Smooth muscle cell (in vitro differentiated cells): Measurements from ENCODE around the gene HELQ. TPM values are rescaled to one million over a fixed set of nuclear protein-coding genes. Genes with fewer than 3 reads are reported as not detected.

Experiments
- DNase-seq: peaks from one replicate; lab custom pipeline; 2025; ENCODE audit not compliant: unreplicated experiment; lab: John Stamatoyannopoulos, UW
- H2AFZ ChIP-seq: fragments of 200-600 bp; sonication (generic); 2 replicates; pipeline ENCODE4 v1.6.0; 2016; ENCODE audit warnings: antibody characterized with exemption, low read depth, mild to moderate bottlenecking
- H3F3A ChIP-seq: fragments of 200-600 bp; sonication (generic); 2 replicates; pipeline ENCODE4 v1.6.0; 2017; ENCODE audit warnings: antibody characterized with exemption, low read depth
- H3K27ac ChIP-seq: fragments of 200-600 bp; sonication (generic); 2 replicates; pipeline ENCODE4 v1.5.1; 2016; ENCODE audit warnings: low read depth, mild to moderate bottlenecking
- H3K27me3 ChIP-seq: fragments of 200-600 bp; sonication (generic); 2 replicates; pipeline ENCODE4 v1.6.1; 2016; ENCODE audit warnings: low read depth, mild to moderate bottlenecking
- H3K36me3 ChIP-seq: fragments of 200-600 bp; sonication (generic); 2 replicates; pipeline ENCODE4 v1.5.1; 2016; ENCODE audit warnings: low read depth
- H3K4me1 ChIP-seq: fragments of 200-600 bp; sonication (generic); 2 replicates; pipeline ENCODE4 v1.5.1; 2016; ENCODE audit warnings: low read depth
- H3K4me2 ChIP-seq: fragments of 200-600 bp; sonication (generic); 2 replicates; pipeline ENCODE4 v1.6.0; 2016; ENCODE audit warnings: mild to moderate bottlenecking
- H3K4me3 ChIP-seq: fragments of 200-600 bp; sonication (generic); 2 replicates; pipeline ENCODE4 v1.5.1; 2016; ENCODE audit warnings: mild to moderate bottlenecking
- H3K79me2 ChIP-seq: fragments of 200-600 bp; sonication (generic); 2 replicates; pipeline ENCODE4 v1.6.0; 2016; ENCODE audit warnings: low read depth, mild to moderate bottlenecking
- H3K9ac ChIP-seq: fragments of 200-600 bp; sonication (generic); 2 replicates; pipeline ENCODE4 v1.6.0; 2016; ENCODE audit warnings: low read depth
- H3K9me3 ChIP-seq: fragments of 200-600 bp; sonication (generic); replicated peaks from 2 replicates; pipeline ENCODE4 v1.5.1; 2016; ENCODE audit warnings: low read depth
- H4K20me1 ChIP-seq: fragments of 200-600 bp; sonication (generic); 2 replicates; pipeline ENCODE4 v1.6.0; 2016; ENCODE audit warnings: low read depth
- CTCF ChIP-seq: fragments of 200-600 bp; sonication (generic); IDR thresholded peaks from 2 replicates; pipeline ENCODE4 v1.5.1; 2017; ENCODE audit warnings: borderline replicate concordance, mild to moderate bottlenecking, antibody characterized with exemption; ENCODE audit not compliant: insufficient read depth, poor library complexity, severe bottlenecking
- WGBS: methylation state at CpG from one replicate; pipeline ENCODE4 v1.1.7; 2016; ENCODE audit warnings: low lambda C conversion rate; 5-methylcytosine and 5-hydroxymethylcytosine counted together
- polyA plus RNA-seq: library from polyadenylated mRNA; unstranded; fragments of >200 nt; fragmentation: Nextera tagmentation; extraction: Ambion mirVana; gene quantifications from 2 replicates; pipeline ENCODE4 v1.2.1, GENCODE V29; 2016
- total RNA-seq: library from RNA; depleted of rRNA; stranded (reverse); fragments of >200 nt; gene quantifications from 2 replicates; pipeline ENCODE4 v1.2.3, GENCODE V29; 2014

The HELQ gene
- total and polyA plus RNA-seq, 2 experiments from 2014 or later: 5.7 to 6.1 TPM

GRCh38 chr4:83417566-83417965, 38.1 kb downstream of the HELQ start:
- Histone ChIP-seq H3K79me2 (no peaks in the 10 kb centered on the region), H3K4me1 (no peaks in the 10 kb centered on the region), H3K4me3 (no peak overlapping the region), H3K27ac (peak overlapping the region; percentile 40), H3K36me3 (peaks cover 3% of the 10 kb centered on the region), H2AFZ (no peak overlapping the region), H3K9ac (no peak overlapping the region), H3K27me3 (no peaks in the 10 kb centered on the region), H3K4me2 (no peak overlapping the region), H4K20me1 (no peaks in the 10 kb centered on the region), H3K9me3 (no peaks in the 10 kb centered on the region), H3F3A (no peaks in the 10 kb centered on the region)
- TF ChIP-seq CTCF: no peak
- WGBS: 79% methylated on average over 4 of the region's 4 CpGs
- no peak for DNase-seq

GRCh38 chr4:83413676-83414075, 41.9 kb downstream of the HELQ start:
- no peak for TF ChIP-seq CTCF
- DNase-seq: no peak
- H3K27ac ChIP-seq: no peak overlapping the region
- H4K20me1 ChIP-seq: no peaks in the 10 kb centered on the region
- H3K4me3 ChIP-seq: no peak overlapping the region
- no peak overlapping the region for H3K9ac ChIP-seq
- WGBS: 98% methylated on average over 2 of the region's 2 CpGs
- H3K9me3 ChIP-seq: no peaks in the 10 kb centered on the region
- no peaks in the 10 kb centered on the region for H3K4me1 ChIP-seq
- no peaks in the 10 kb centered on the region for H3K36me3 ChIP-seq
- H2AFZ ChIP-seq: no peak overlapping the region
- H3K79me2 ChIP-seq: no peaks in the 10 kb centered on the region
- H3K27me3 ChIP-seq: no peaks in the 10 kb centered on the region
- no peak overlapping the region for H3K4me2 ChIP-seq
- H3F3A ChIP-seq: no peaks in the 10 kb centered on the region

GRCh38 chr4:83408908-83409307, 46.7 kb downstream of the HELQ start:
- no peaks in the 10 kb centered on the region for H3K27me3 ChIP-seq
- no peak overlapping the region for H3K4me3 ChIP-seq
- H3K4me1 ChIP-seq: no peaks in the 10 kb centered on the region
- no peak for TF ChIP-seq CTCF
- no peak for DNase-seq
- 84% methylated on average over 1 of the region's 1 CpG for WGBS
- H3F3A ChIP-seq: no peaks in the 10 kb centered on the region
- H3K79me2 ChIP-seq: no peaks in the 10 kb centered on the region
- H2AFZ ChIP-seq: no peak overlapping the region
- H3K27ac ChIP-seq: no peak overlapping the region
- H3K9ac ChIP-seq: no peak overlapping the region
- no peak overlapping the region for H3K4me2 ChIP-seq
- H4K20me1 ChIP-seq: no peaks in the 10 kb centered on the region
- no peaks in the 10 kb centered on the region for H3K9me3 ChIP-seq
- no peaks in the 10 kb centered on the region for H3K36me3 ChIP-seq
